ENCODE measurements around the gene SUSD3. TPM values are rescaled to one million over a fixed set of nuclear protein-coding genes. Genes with fewer than 3 reads are reported as not detected.

The SUSD3 gene
- total and polyA plus RNA-seq, 4 donors: 4.1 to 19.2 (median 11.8) TPM

GRCh38 chr9:93093877-93094657 is 35.6 kb downstream of the SUSD3 start:
- Histone ChIP-seq H3K9ac (ENCODE audit: low read depth in 1 of 2, low read length in 2 of 2) (no peak overlapping the region), H3K4me3 (ENCODE audit: low read depth in 1 of 3, low read length in 3 of 3) (no peak overlapping the region), H3K9me3 (ENCODE audit: control insufficient read depth in 4 of 4, low read length in 3 of 4) (no peaks in the 10 kb centered on the region), H3K4me1 (ENCODE audit: control insufficient read depth in 4 of 4, insufficient read depth in 4 of 4, low read length in 3 of 4) (peaks cover 6 to 31% (median 19%) of the 10 kb centered on the region in 4 donors), H3K27me3 (ENCODE audit: control insufficient read depth in 4 of 4, insufficient read depth in 4 of 4, low read length in 3 of 4) (no peaks in the 10 kb centered on the region), H3K36me3 (ENCODE audit: control insufficient read depth in 4 of 4, insufficient read depth in 3 of 4, low read depth in 1 of 4, low read length in 3 of 4) (no peaks in the 10 kb centered on the region), H3K27ac (ENCODE audit: low read depth in 1 of 2, low read length in 2 of 2) (peak overlapping the region; percentile 89 to 94)
- DNase-seq (ENCODE audit: low spot score): no peak
- no peak for TF ChIP-seq GABPA (IDR thresholded peaks at IDR 0.05 in 1 of 2, conservative IDR thresholded peaks at IDR 0.05 in 1 of 2)
- TF ChIP-seq, protein P1, sequence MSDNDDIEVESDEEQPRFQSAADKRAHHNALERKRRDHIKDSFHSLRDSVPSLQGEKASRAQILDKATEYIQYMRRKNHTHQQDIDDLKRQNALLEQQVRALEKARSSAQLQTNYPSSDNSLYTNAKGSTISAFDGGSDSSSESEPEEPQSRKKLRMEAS (IDR thresholded peaks at IDR 0.05): no peak
- TF ChIP-seq NR2F2 (IDR thresholded peaks at IDR 0.05): no peak
- TF ChIP-seq FOXA2 (IDR thresholded peaks at IDR 0.05): no peak
- no peak for TF ChIP-seq YY1 (IDR thresholded peaks at IDR 0.05)
- TF ChIP-seq SP1 (IDR thresholded peaks at IDR 0.05): no peak
- TF ChIP-seq JUND (IDR thresholded peaks at IDR 0.05): no peak
- no peak for TF ChIP-seq FOXA1 (IDR thresholded peaks at IDR 0.05)
- TF ChIP-seq, protein P2, sequence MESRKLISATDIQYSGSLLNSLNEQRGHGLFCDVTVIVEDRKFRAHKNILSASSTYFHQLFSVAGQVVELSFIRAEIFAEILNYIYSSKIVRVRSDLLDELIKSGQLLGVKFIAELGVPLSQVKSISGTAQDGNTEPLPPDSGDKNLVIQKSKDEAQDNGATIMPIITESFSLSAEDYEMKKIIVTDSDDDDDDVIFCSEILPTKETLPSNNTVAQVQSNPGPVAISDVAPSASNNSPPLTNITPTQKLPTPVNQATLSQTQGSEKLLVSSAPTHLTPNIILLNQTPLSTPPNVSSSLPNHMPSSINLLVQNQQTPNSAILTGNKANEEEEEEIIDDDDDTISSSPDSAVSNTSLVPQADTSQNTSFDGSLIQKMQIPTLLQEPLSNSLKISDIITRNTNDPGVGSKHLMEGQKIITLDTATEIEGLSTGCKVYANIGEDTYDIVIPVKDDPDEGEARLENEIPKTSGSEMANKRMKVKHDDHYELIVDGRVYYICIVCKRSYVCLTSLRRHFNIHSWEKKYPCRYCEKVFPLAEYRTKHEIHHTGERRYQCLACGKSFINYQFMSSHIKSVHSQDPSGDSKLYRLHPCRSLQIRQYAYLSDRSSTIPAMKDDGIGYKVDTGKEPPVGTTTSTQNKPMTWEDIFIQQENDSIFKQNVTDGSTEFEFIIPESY (IDR thresholded peaks at IDR 0.05): no peak
- TF ChIP-seq TAF1 (conservative IDR thresholded peaks at IDR 0.05): no peak
- TF ChIP-seq, protein P3, sequence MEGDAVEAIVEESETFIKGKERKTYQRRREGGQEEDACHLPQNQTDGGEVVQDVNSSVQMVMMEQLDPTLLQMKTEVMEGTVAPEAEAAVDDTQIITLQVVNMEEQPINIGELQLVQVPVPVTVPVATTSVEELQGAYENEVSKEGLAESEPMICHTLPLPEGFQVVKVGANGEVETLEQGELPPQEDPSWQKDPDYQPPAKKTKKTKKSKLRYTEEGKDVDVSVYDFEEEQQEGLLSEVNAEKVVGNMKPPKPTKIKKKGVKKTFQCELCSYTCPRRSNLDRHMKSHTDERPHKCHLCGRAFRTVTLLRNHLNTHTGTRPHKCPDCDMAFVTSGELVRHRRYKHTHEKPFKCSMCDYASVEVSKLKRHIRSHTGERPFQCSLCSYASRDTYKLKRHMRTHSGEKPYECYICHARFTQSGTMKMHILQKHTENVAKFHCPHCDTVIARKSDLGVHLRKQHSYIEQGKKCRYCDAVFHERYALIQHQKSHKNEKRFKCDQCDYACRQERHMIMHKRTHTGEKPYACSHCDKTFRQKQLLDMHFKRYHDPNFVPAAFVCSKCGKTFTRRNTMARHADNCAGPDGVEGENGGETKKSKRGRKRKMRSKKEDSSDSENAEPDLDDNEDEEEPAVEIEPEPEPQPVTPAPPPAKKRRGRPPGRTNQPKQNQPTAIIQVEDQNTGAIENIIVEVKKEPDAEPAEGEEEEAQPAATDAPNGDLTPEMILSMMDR (IDR thresholded peaks at IDR 0.05; ENCODE audit: low read depth, low read length, missing input control): no peak
- no peak for TF ChIP-seq RAD21 (IDR thresholded peaks at IDR 0.05)
- WGBS: 73% methylated on average over 7 of the region's 7 CpGs

GRCh38 chr9:93094658-93095204 is 36.2 kb downstream of the SUSD3 start:
- Histone ChIP-seq H3K36me3 (ENCODE audit: control insufficient read depth in 4 of 4, insufficient read depth in 3 of 4, low read depth in 1 of 4, low read length in 3 of 4) (no peaks in the 10 kb centered on the region), H3K9ac (ENCODE audit: low read depth in 1 of 2, low read length in 2 of 2) (peak overlapping the region; percentile 23 to 71), H3K27ac (ENCODE audit: low read depth in 1 of 2, low read length in 2 of 2) (peak overlapping the region; percentile 89 to 94), H3K27me3 (ENCODE audit: control insufficient read depth in 4 of 4, insufficient read depth in 4 of 4, low read length in 3 of 4) (no peaks in the 10 kb centered on the region), H3K4me1 (ENCODE audit: control insufficient read depth in 4 of 4, insufficient read depth in 4 of 4, low read length in 3 of 4) (peaks cover 6 to 34% (median 20%) of the 10 kb centered on the region in 4 donors), H3K9me3 (ENCODE audit: control insufficient read depth in 4 of 4, low read length in 3 of 4) (no peaks in the 10 kb centered on the region), H3K4me3 (ENCODE audit: low read depth in 1 of 3, low read length in 3 of 3) (peak overlapping the region in 1 of 3 donors; percentile 50)
- TF ChIP-seq NR2F2 (IDR thresholded peaks at IDR 0.05): peak; percentile 28
- no peak for TF ChIP-seq YY1 (IDR thresholded peaks at IDR 0.05)
- WGBS: 64% methylated on average over 11 of the region's 11 CpGs
- DNase-seq (ENCODE audit: low spot score): no peak
